ENCODE results near the gene PLA1A.

DNA sequence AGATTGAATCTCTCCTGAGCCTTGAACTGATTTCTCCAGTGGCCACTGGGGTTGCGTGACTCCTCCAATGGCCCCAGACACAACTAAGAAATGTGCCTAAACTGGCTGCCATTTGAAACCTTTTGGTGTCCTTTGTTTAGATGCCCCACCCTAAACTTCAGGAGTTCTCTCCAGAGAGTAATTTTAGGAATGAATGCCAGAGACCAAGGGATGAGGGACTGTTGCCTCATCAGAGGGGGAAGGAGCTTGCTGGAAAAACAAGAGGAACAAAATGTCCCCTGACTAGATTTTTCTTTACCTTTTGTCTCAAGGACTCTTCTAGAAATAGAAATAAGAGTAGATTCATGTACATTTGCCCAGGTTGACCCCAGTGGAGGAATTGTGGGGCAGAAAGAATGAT is 26.5 kb upstream of the PLA1A start:
- TF ChIP-seq, protein P1, sequence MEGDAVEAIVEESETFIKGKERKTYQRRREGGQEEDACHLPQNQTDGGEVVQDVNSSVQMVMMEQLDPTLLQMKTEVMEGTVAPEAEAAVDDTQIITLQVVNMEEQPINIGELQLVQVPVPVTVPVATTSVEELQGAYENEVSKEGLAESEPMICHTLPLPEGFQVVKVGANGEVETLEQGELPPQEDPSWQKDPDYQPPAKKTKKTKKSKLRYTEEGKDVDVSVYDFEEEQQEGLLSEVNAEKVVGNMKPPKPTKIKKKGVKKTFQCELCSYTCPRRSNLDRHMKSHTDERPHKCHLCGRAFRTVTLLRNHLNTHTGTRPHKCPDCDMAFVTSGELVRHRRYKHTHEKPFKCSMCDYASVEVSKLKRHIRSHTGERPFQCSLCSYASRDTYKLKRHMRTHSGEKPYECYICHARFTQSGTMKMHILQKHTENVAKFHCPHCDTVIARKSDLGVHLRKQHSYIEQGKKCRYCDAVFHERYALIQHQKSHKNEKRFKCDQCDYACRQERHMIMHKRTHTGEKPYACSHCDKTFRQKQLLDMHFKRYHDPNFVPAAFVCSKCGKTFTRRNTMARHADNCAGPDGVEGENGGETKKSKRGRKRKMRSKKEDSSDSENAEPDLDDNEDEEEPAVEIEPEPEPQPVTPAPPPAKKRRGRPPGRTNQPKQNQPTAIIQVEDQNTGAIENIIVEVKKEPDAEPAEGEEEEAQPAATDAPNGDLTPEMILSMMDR (IDR thresholded peaks at IDR 0.05), result no peak
- TF ChIP-seq POLR2A (IDR thresholded peaks at IDR 0.05) (no peak), EP300 (IDR thresholded peaks at IDR 0.05) (no peak)
